HFFc6 (cell line): ENCODE results near the gene CH25H. TPM values are rescaled to one million over a fixed set of nuclear protein-coding genes. Genes with fewer than 3 reads are reported as not detected.

Experiments used
- DNase-seq: peaks from one replicate; pipeline ENCODE4 v3.0.0-alpha.2; 2018
- H3K27ac Mint-ChIP-seq: 2 replicates; pipeline ENCODE4 v1.8.0; 2020; ENCODE audit warnings: mild to moderate bottlenecking, mixed read lengths
- H3K27me3 Mint-ChIP-seq: 2 replicates; pipeline ENCODE4 v1.8.0; 2021; ENCODE audit warnings: mild to moderate bottlenecking, moderate library complexity, mixed read lengths; ENCODE audit not compliant: insufficient read depth
- H3K36me3 Mint-ChIP-seq: 2 replicates; pipeline ENCODE4 v1.8.0; 2021; ENCODE audit warnings: low read depth, mixed read lengths
- H3K4me1 Mint-ChIP-seq: 2 replicates; pipeline ENCODE4 v1.8.0; 2020; ENCODE audit warnings: low read depth, mixed read lengths
- H3K4me3 Mint-ChIP-seq: 2 replicates; pipeline ENCODE4 v1.8.0; 2020; ENCODE audit warnings: mild to moderate bottlenecking, moderate library complexity, mixed read lengths
- H3K9me3 Mint-ChIP-seq: 2 replicates; pipeline ENCODE4 v1.8.0; 2020; ENCODE audit warnings: mild to moderate bottlenecking, mixed read lengths
- CTCF ChIP-seq: fragments of 200-600 bp; sonication (generic); IDR thresholded peaks from 2 replicates; pipeline ENCODE4 v1.5.0; 2021; ENCODE audit warnings: antibody characterized with exemption, mild to moderate bottlenecking
- total RNA-seq, 6 experiments: library from RNA; stranded (reverse); fragmentation: NEBNext Ultra II Directional; extraction: Animal tissue kit (Norgen Biotek cat#: 25700); gene quantifications; 2 replicates in 1 of 6; 3 replicates in 5 of 6; pipeline ENCODE4 v1.2.3, GENCODE V29; 2021

CH25H gene
- total RNA-seq, 6 experiments from 2014 or later = 0.09 to 0.18 (median 0.12) TPM; not detected in 1

DNA sequence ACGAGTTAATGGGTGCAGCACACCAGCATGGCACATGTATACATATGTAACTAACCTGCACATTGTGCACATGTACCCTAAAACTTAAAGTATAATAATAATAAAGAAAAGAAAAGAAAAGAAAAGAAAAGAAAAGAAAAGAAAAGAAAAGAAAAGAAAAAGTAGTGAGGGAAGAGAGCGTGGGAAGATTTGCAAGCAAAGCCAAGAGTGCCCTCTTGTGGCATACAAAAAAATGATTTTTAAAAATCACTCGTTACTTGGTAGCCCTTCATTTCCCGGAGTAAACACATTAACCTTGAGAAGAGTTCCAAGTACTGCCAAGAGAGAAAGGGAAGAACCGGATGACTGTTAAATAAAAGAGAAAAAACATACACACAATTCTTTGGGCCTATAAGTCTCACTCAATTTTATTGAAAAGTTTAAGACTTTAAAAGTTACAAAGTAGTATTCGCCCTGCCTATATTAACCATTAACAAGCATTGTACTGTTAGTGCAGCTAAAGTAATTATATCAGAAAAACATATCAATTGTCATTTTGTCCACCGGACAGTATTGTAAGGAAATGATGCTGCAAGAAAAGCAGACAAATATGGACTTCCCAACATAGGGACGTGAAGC is 6.2 kb upstream of the CH25H start:
- peak; percentile 86 for TF ChIP-seq CTCF
- Mint-ChIP-seq H3K27ac (no peak overlapping the region), H3K4me3 (no peak overlapping the region), H3K4me1 (peaks cover 50% of the 10 kb centered on the region), H3K27me3 (no peaks in the 10 kb centered on the region; the same call in none of the 2 replicates), H3K36me3 (no peaks in the 10 kb centered on the region), H3K9me3 (no peaks in the 10 kb centered on the region)
- peak; percentile 44 for DNase-seq

DNA sequence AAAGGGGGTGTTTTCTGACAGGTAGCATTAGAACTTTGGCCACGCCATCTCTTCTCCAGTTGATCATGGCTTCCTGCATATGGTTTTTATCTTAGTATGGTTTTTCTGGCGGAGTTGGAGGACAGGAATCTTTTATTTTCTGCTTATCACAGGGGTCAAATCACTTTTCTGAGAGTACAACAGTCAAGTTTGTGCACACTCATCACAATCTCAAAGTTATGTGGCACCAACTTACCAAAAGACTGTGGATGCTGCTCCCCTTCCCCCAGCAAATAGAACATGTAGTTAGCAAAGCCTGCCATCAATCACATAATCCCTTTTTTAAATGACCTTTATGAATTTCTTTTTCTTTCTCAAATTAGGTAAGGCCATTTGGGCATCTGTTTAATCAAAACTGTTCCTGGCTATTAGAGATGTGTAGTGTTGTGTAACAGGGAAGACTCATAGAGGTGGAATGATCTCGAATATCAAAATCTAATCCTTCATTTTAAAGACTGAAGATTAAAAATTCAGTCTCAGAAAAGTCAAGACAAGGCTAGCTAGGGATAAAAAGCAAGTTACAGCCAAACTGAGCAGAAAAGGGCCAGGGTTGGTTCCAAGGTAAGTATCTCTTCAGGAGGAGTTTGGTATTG is 3.8 kb upstream of the CH25H start:
- H3K27ac Mint-ChIP-seq = no peak overlapping the region
- H3K36me3 Mint-ChIP-seq = no peaks in the 10 kb centered on the region

DNA sequence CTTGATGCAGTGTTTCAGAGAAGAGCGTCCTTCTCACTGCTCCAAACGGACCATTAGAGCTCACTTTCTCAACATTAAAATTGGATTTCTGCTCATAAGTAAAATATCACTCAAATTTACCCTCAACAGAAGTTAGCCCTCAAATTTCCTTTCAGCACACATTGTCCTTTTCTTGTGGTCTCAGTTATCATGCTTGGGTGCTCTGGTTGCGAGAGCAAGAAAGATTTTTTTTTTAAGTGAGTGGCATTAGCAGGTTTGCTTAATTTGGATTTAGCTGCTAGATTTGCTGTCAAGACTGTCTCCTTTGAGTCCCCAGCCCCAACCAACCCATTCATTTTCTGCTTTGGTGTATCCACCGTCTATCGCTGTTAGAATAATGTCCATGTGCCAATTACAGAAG is 2.6 kb upstream of the CH25H start:
- H3K4me3 Mint-ChIP-seq = no peak overlapping the region
- no peak for DNase-seq
- H3K27me3 Mint-ChIP-seq = peaks cover 10% of the 10 kb centered on the region
- H3K4me1 Mint-ChIP-seq = peaks cover 38% of the 10 kb centered on the region
- H3K27ac Mint-ChIP-seq = no peak overlapping the region
- TF ChIP-seq CTCF = no peak
- no peaks in the 10 kb centered on the region for H3K36me3 Mint-ChIP-seq
- no peaks in the 10 kb centered on the region for H3K9me3 Mint-ChIP-seq

More for the DNA sequence above, 3.8 kb upstream of the CH25H start:
- no peak for DNase-seq
- Mint-ChIP-seq H3K27me3 (peaks cover 5% of the 10 kb centered on the region), H3K4me1 (peaks cover 43% of the 10 kb centered on the region), H3K9me3 (no peaks in the 10 kb centered on the region), H3K4me3 (no peak overlapping the region)
- no peak for TF ChIP-seq CTCF

DNA sequence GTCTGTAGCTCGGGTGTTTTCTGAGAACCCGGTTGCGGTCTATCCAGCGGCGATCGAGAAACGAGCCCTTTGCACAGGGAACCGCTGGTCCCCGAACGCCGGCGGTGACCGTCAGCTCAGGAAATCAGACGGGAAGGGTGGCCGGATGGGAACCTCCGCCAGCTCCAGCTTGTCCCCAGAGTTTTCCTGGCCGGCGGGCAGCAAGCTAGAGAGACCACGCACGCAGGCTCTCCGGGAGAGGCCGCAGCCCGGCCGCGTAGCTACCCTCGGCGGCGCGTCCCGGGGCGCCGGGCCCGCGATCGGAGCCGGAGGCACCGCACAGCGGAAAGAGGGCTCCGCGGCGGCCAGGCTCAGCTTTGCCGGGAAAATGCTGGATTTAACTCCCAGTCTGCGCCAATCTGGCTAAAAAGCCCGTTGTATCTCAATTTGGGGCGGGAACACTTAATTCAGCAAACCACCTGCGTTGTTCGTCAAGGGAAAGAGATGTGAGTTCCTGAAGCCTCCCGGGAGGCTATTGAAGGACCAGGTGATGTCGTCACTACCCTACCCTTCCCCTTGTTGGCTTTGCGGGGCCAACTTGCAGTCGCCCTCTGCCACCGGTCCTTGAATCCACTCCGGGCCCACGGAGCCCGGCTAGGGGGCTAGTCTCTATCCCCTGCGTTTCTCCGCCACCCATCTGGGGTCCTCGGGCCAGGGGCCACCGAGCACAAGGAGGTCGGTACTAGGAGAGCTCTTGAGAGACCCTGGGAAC is 859 bp upstream of the CH25H start:
- H3K4me1 Mint-ChIP-seq = peaks cover 31% of the 10 kb centered on the region
- no peak for DNase-seq
- peaks cover 10% of the 10 kb centered on the region for H3K27me3 Mint-ChIP-seq
- no peaks in the 10 kb centered on the region for H3K9me3 Mint-ChIP-seq
- peak overlapping the region; percentile 53 for H3K27ac Mint-ChIP-seq
- H3K36me3 Mint-ChIP-seq = no peaks in the 10 kb centered on the region
- peak overlapping the region; percentile 90 for H3K4me3 Mint-ChIP-seq
- TF ChIP-seq CTCF = no peak

- Mint-ChIP-seq H3K27me3 (peaks cover 10% of the 10 kb centered on the region), H3K36me3 (no peaks in the 10 kb centered on the region), H3K4me3 (peak overlapping the region; percentile 90), H3K4me1 (peaks cover 20% of the 10 kb centered on the region), H3K9me3 (no peaks in the 10 kb centered on the region), H3K27ac (peak overlapping the region; percentile 28; the same call in 1 of the 2 replicates)
- TF ChIP-seq CTCF = peak; percentile 21; the same call in 1 of the 2 replicates
- no peak for DNase-seq
Observed at GRCh38 chr10:89206402-89207180, 526 bp downstream of the CH25H start.
